ENCODE measurements around the gene MALRD1.

GRCh38 chr10:19412531-19412930, 363.9 kb downstream of the MALRD1 start:
- TF ChIP-seq POLR2A (IDR thresholded peaks at IDR 0.05; ENCODE audit: low read depth): no peak
- TF ChIP-seq CTCF (IDR thresholded peaks at IDR 0.05): peak; percentile 53 to 64 (median 64)
